Measurements from ENCODE around the gene NCCRP1.
"Not testable (repeated sequence)": the region's sequence is repeated elsewhere in the genome, so short reads cannot be mapped to it uniquely, and the experiment has no call there.

NCCRP1 gene

DNA sequence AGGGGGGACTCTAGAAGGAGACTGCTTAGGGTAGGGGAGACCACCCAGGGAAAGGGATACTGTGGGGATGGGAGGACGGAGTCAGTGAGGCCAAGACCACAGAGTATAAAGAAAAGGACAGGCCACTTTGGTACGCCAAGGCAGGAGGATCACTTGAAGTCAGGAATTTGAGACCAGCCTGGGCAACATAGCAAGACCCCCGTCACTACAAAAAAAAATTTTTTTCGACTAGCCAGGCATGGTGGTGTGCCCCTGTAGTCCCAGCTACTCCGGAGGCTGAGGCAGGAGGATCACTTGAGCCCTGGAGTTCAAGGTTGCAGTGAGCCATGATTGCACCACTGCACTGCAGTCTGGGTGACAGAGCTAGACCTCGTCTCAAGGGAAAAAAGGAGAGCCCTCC is 41.4 kb downstream of the NCCRP1 start:
- DNase-seq (ENCODE audit: insufficient read length, low spot score) (no peak), FAIRE-seq (no peak)

DNA sequence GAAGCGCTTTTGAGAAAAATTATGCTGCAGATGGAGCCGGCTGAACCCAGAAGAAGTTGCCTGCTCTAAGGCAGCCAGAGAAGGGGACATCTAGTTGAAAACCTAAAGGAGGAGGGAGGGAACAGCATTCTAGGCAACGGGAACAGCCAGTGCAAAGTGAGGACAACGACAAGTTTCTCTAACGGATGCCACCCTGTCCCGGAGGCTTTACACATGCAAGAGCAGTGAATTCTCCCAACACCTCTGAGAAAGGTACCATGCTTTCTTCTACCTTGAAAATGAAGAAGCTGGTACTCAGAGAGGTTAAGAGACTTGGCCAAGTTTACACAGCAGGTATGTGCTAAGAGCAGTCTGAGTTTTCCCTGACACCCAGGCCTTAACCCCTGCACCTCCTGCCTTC is 42.2 kb downstream of the NCCRP1 start:
- no peak for DNase-seq (ENCODE audit: insufficient read length, low spot score)
- no peak for FAIRE-seq

DNA sequence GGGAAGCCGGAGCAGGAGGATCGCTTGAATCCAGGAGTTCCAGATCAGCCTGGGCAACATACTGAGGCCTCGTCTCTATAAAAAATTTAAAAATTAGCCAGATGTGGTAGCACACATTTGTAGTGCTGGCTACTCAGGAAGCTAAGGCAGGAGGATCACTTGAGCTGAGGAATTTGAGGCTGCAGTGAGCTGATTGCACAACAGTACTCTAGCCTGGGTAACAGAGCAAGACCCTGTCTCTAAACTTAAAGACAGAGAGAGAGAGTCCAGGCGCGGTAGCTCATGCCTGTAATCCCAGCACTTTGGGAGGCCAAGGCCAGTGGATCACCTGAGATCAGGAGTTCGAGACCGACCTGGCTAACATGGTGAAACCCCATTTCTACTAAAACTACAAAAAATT is 43.7 kb downstream of the NCCRP1 start:
- FAIRE-seq, result no peak
- no peak for DNase-seq (ENCODE audit: insufficient read length, low spot score)

DNA sequence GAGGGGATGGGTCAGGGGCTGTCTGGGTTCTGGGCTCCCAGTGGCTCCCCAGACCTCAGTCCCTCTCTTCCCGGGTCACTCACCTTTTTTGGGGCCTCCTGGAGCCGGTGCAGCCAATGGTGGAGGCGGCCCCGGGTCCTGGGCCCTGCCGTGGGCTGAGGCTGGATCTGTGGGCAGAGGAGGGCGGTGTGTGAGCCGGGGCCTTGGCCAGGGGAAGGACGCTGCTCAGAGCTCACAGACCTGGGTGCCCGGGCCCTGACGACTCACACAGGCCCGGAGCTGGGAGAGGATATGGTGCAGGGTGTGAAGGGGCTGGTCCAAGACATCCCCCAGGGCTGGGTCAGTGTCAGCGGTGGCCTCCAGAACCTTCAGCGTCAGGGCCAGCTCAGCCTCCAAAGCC is 47.0 kb downstream of the NCCRP1 start:
- not testable (repeated sequence) for DNase-seq (ENCODE audit: insufficient read length, low spot score); FAIRE-seq

GRCh38 chr19:39244410-39245100 is 47.8 kb downstream of the NCCRP1 start, which contains the start of gene IFNL3:
IFNL3 (minus strand) TSS chr19:39245006; CDS start chr19:39244967, 39 bp downstream.
- FAIRE-seq, result peak; percentile 31
- not testable (repeated sequence) for DNase-seq (ENCODE audit: insufficient read length, low spot score)

- not testable (repeated sequence) for DNase-seq (ENCODE audit: insufficient read length, low spot score)
- peak; percentile 23 for FAIRE-seq
Observed at GRCh38 chr19:39245166-39245565, 48.4 kb downstream of the NCCRP1 start.

- no peak for FAIRE-seq
- DNase-seq (ENCODE audit: insufficient read length, low spot score), result no peak
Observed at GRCh38 chr19:39246951-39247669, 50.3 kb downstream of the NCCRP1 start.

DNA sequence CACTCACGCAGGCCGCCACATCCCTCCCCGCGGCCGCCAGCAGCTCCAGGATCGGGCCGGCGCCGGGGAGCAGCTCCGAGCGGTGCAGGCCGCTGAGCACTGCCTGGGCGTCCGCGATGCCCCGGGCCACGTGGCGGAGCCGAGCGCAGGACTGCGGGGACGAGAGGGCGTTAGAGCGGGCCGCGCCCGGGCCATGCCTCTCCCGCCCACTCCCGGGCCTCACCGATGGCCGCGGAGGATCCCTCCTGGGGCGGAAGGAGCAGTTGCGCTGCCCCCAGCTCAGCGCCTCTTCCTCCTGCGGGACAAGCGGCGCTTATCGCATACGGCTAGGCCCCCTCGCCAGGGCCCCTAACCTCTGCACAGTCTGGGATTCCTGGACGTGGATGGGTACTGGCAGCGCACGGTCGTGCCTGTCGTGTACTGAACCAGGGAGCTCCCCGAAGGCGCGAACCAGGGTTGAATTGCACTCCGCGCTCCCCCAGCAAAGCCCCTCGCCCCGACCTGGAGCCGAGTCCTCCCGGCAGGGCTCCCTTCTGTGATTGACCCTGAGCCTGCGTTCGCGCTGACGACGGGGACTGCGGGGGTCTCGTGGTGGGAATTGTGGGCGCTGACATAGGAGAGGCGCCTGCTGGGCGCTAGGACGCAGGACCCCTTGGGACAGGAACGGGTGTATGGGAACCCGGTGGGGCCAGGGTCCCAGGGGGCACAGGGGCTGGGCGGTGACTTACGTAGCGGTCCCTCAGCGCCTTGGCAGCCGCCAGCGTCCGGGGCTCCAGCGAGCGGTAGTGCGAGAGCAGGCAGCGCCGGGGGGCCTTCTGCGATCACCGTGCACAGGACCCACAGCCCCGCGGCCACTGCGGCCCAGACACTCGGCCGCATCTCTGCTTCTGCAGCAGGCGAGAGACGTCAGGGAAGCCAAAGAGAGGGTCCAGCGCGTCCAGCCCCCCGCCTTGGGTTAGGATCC is 51.2 kb downstream of the NCCRP1 start:
- no peak for DNase-seq (ENCODE audit: insufficient read length, low spot score)
- FAIRE-seq, result no peak

GRCh38 chr19:39248806-39249205 is 52.0 kb downstream of the NCCRP1 start, which contains the start of gene IFNL4:
IFNL4 (minus strand) TSS chr19:39248856.
- FAIRE-seq (no peak), DNase-seq (ENCODE audit: insufficient read length, low spot score) (no peak)

DNA sequence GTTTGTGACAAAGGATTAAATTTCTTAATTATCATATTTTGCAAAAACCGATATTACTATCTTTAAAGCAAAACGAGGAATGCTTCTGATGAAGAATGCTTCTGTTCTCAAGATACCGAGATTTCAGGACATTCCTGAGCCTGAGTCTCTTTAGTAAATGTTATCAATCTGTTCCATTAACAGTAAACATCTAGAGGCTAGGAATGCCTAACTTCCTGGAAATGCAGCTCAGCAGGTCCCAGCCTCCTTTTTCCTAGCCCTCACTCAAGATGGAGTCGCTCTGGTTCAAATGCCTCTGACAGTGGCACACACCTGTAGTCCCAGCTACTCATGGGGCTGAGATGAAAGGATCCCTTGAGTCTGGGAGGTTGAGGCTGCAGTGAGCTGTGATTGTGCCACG is 54.3 kb downstream of the NCCRP1 start:
- DNase-seq (ENCODE audit: insufficient read length, low spot score), result no peak
- no peak for FAIRE-seq
